HG02870 (cell line): ENCODE measurements around the gene PMEPA1.

Experiments
- ATAC-seq: cut with Tn5 transposase; IDR thresholded peaks from one replicate; pipeline ENCODE4 v1.9.1; 2021; ENCODE audit warnings: mild to moderate bottlenecking, moderate library complexity; ENCODE audit not compliant: unreplicated experiment

PMEPA1 gene

GRCh38 chr20:57627339-57627738 lies 82.5 kb downstream of the PMEPA1 start:
- no peak for ATAC-seq

GRCh38 chr20:57625978-57626377 lies 83.8 kb downstream of the PMEPA1 start:
- ATAC-seq, result no peak

GRCh38 chr20:57625181-57625958 lies 84.4 kb downstream of the PMEPA1 start:
- no peak for ATAC-seq

GRCh38 chr20:57624124-57624523 lies 85.7 kb downstream of the PMEPA1 start:
- no peak for ATAC-seq

GRCh38 chr20:57622579-57623381 lies 87.0 kb downstream of the PMEPA1 start:
- no peak for ATAC-seq

GRCh38 chr20:57622201-57622570 lies 87.6 kb downstream of the PMEPA1 start:
- ATAC-seq, result no peak

GRCh38 chr20:57621421-57622200 lies 88.2 kb downstream of the PMEPA1 start:
- no peak for ATAC-seq

GRCh38 chr20:57620999-57621398 lies 88.8 kb downstream of the PMEPA1 start:
- no peak for ATAC-seq

GRCh38 chr20:57620274-57620990 lies 89.4 kb downstream of the PMEPA1 start, which contains the start of gene ZBP1:
Gene ZBP1, minus strand, starts transcription at chr20:57620426. Its CDS starts 131 bp downstream, at chr20:57620295.
- peak; percentile 40 for ATAC-seq

- ATAC-seq, result peak; percentile 62
Observed at GRCh38 chr20:57619051-57619831, 90.6 kb downstream of the PMEPA1 start.

GRCh38 chr20:57618764-57619050 lies 91.1 kb downstream of the PMEPA1 start:
- no peak for ATAC-seq

GRCh38 chr20:57618091-57618763 lies 91.6 kb downstream of the PMEPA1 start:
- ATAC-seq, result no peak

- ATAC-seq, result no peak
Observed at GRCh38 chr20:57617079-57617795, 92.6 kb downstream of the PMEPA1 start.

- ATAC-seq, result no peak
Observed at GRCh38 chr20:57616143-57616951, 93.5 kb downstream of the PMEPA1 start.

GRCh38 chr20:57615445-57615811 lies 94.4 kb downstream of the PMEPA1 start:
- ATAC-seq, result no peak

- ATAC-seq, result no peak
Observed at GRCh38 chr20:57614490-57615444, 95.0 kb downstream of the PMEPA1 start.

- ATAC-seq, result no peak
Observed at GRCh38 chr20:57613481-57613921, 96.3 kb downstream of the PMEPA1 start.
